A549 (cell line): ENCODE results near the gene C1orf115. TPM values are rescaled to one million over a fixed set of nuclear protein-coding genes. Genes with fewer than 3 reads are reported as not detected.

Source experiments
- ATAC-seq, 2 experiments: fragments of 200-7000 bp in 1 of 2; fragments of >200 bp in 1 of 2; cut with Nextera tagmentation in 1 of 2; cut with Tn5 transposase in 1 of 2; 3 replicates each; pipeline versions ENCODE4 v1.8.0 to v1.9.1; 2018 to 2020; ENCODE audit warnings: mild to moderate bottlenecking in 1 of 2, moderate library complexity in 1 of 2
- CTCF ChIA-PET: fragments of 300-600 bp; sonication (Branson Sonifier 250); formaldehyde crosslinking; extraction: SDS; loops from one replicate; lab custom pipeline; 2021; ENCODE audit warnings: antibody characterized with exemption, inconsistent platforms; lab: Yijun Ruan, JAX
- POLR2A ChIA-PET: fragments of 350-600 bp; formaldehyde crosslinking; extraction: SDS; loops from one replicate; lab custom pipeline; 2021; ENCODE audit warnings: antibody characterized with exemption, inconsistent platforms; lab: Yijun Ruan, JAX
- DNase-seq, 2 experiments: peaks; one replicate each; pipeline versions ENCODE4 v3.0.0 to v3.0.0-alpha.2; 2011 to 2016; ENCODE audit warnings: low read depth in 1 of 2, low spot score in 1 of 2
- FAIRE-seq: peaks from 2 replicates; lab custom pipeline; 2011; peaks lifted over from hg19 to GRCh38; lab: Jason Lieb, UNC
- H3K27ac ChIP-seq, 2 experiments: fragments of >200 bp; sonication (Bioruptor Twin); formaldehyde crosslinking; 3 replicates each; pipeline ENCODE4 v1.5.1; 2016 to 2017
- H3K4me1 ChIP-seq: fragments of >200 bp; sonication (Bioruptor Twin); formaldehyde crosslinking; 3 replicates; pipeline ENCODE4 v1.6.1; 2016
- H3K4me2 ChIP-seq: fragments of >200 bp; sonication (Bioruptor Twin); formaldehyde crosslinking; 3 replicates; pipeline ENCODE4 v1.6.1; 2016
- H3K4me3 ChIP-seq: fragments of >200 bp; sonication (Bioruptor Twin); formaldehyde crosslinking; 3 replicates; pipeline ENCODE4 v1.5.1; 2016
- H3K9me3 ChIP-seq: fragments of >200 bp; sonication (Bioruptor Twin); formaldehyde crosslinking; 3 replicates; pipeline ENCODE4 v1.6.1; 2016
- BCL3 ChIP-seq: fragments of >200 bp; sonication (Bioruptor Twin); formaldehyde crosslinking; IDR thresholded peaks from 3 replicates; pipeline ENCODE4 v1.6.1; 2016
- CBX2 ChIP-seq: fragments of 200-600 bp; sonication (generic); IDR thresholded peaks from 2 replicates; pipeline ENCODE4 v1.6.1; 2016; ENCODE audit warnings: low read depth, mild to moderate bottlenecking, borderline replicate concordance
- ELK1 ChIP-seq: fragments of 150-350 bp; IDR thresholded peaks from 2 replicates; pipeline ENCODE4 v1.6.1; 2014; ENCODE audit warnings: low read depth, mild to moderate bottlenecking, low read length
- FOXS1 ChIP-seq: fragments of 250-450 bp; sonication (Bioruptor Pico); IDR thresholded peaks from 2 replicates; pipeline ENCODE4 v1.5.0; 2020; ENCODE audit warnings: mild to moderate bottlenecking, moderate library complexity
- HDAC2 ChIP-seq: fragments of 200-600 bp; sonication (generic); IDR thresholded peaks from 2 replicates; pipeline ENCODE4 v1.6.1; 2016
- HES2 ChIP-seq: fragments of >200 bp; sonication (Bioruptor Twin); formaldehyde crosslinking; IDR thresholded peaks from 2 replicates; pipeline ENCODE4 v1.6.1; 2016
- HEYL ChIP-seq: fragments of 250-450 bp; sonication (Bioruptor Pico); IDR thresholded peaks from 2 replicates; pipeline ENCODE4 v1.8.0; 2021; ENCODE audit warnings: mild to moderate bottlenecking, moderate library complexity
- HOXA7 ChIP-seq: fragments of 250-450 bp; sonication (Bioruptor Pico); IDR thresholded peaks from 2 replicates; pipeline ENCODE4 v1.5.0; 2020; ENCODE audit warnings: mild to moderate bottlenecking, moderate library complexity
- HOXB13 ChIP-seq: fragments of 250-450 bp; sonication (Bioruptor Pico); IDR thresholded peaks from 2 replicates; pipeline ENCODE4 v1.5.0; 2020; ENCODE audit warnings: low read depth, mild to moderate bottlenecking, moderate library complexity
- KDM5A ChIP-seq: fragments of 200-600 bp; sonication (generic); IDR thresholded peaks from 2 replicates; pipeline ENCODE4 v1.6.1; 2016; ENCODE audit warnings: antibody characterized with exemption, mild to moderate bottlenecking
- NR3C1 ChIP-seq: fragments of >200 bp; sonication (Bioruptor Twin); formaldehyde crosslinking; IDR thresholded peaks from 3 replicates; pipeline ENCODE4 v1.6.1; 2017
- POLR2AphosphoS2 ChIP-seq: conservative IDR thresholded peaks from 2 replicates; pipeline ENCODE4 v1.6.1; 2012; ENCODE audit warnings: low read length, improper control_type of control experiment, inconsistent platforms
- RAD21 ChIP-seq, 2 experiments: fragments of >200 bp in 1 of 2; sonication (Bioruptor Twin) in 1 of 2; formaldehyde crosslinking in 1 of 2; IDR thresholded peaks in 1 of 2; conservative IDR thresholded peaks in 1 of 2; 2 replicates in 1 of 2; 3 replicates in 1 of 2; pipeline ENCODE4 v1.6.1; 2012 to 2018; ENCODE audit warnings: inconsistent platforms in 1 of 2
- RARB ChIP-seq: fragments of 250-450 bp; sonication (Bioruptor Pico); IDR thresholded peaks from 2 replicates; pipeline ENCODE4 v1.8.0; 2021; ENCODE audit warnings: mild to moderate bottlenecking, moderate library complexity
- REST ChIP-seq: fragments of 200-600 bp; sonication (generic); IDR thresholded peaks from 2 replicates; pipeline ENCODE4 v1.6.1; 2016; ENCODE audit warnings: antibody characterized with exemption, mild to moderate bottlenecking, moderate library complexity
- SREBF2 ChIP-seq: fragments of 450-650 bp; IDR thresholded peaks from 2 replicates; pipeline ENCODE4 v1.6.1; 2014; ENCODE audit warnings: mild to moderate bottlenecking, moderate library complexity
- ZFP36 ChIP-seq: fragments of 450-650 bp; IDR thresholded peaks from 2 replicates; pipeline ENCODE4 v1.6.1; 2014; ENCODE audit warnings: borderline replicate concordance; ENCODE audit not compliant: partially characterized antibody
- WGBS: methylation state at CpG from one replicate; pipeline ENCODE4 v1.1.6; 2017; ENCODE audit errors: missing lambda C conversion rate; 5-methylcytosine and 5-hydroxymethylcytosine counted together
- polyA plus RNA-seq, 4 experiments: library from polyadenylated mRNA; depleted of rRNA in 3 of 4; stranded (reverse); fragments of >200 nt; fragmentation: RNase III in 1 of 4; extraction: RNeasy Plus Mini Kit Qiagen cat#74134 plus additional on column Dnase treatment in 1 of 4; gene quantifications; 2 replicates in 3 of 4; 3 replicates in 1 of 4; pipeline ENCODE4 v1.2.3, GENCODE V29; 2011 to 2017

The C1orf115 gene
- polyA plus RNA-seq, 2 of the 4 experiments (the other 2 are of a cell fraction): 6.4 to 7.5 TPM

GRCh38 chr1:220695426-220695825 lies 5.3 kb downstream of the C1orf115 start (continued):
- TF ChIP-seq HDAC2 (no peak), ZFP36 (no peak)

- Histone ChIP-seq H3K4me3 (no peak overlapping the region), H3K4me2 (no peak overlapping the region), H3K4me1 (peaks cover 9% of the 10 kb centered on the region)
- CTCF ChIA-PET: interaction anchor here (1.4 kb wide), 1 partner anchor 37 kb away, joined by 5 read pairs; no protein-coding TSS in a partner anchor
- TF ChIP-seq HDAC2 (no peak), NR3C1 (no peak), REST (no peak), CBX2 (no peak), RARB (CRISPR knock-in tag) (no peak)
- TF ChIP-seq, all 56 proteins: peak for 0
- FAIRE-seq (no peak), ATAC-seq (no peak), DNase-seq (no peak)
- no peak overlapping the region for H3K27ac ChIP-seq
- no peaks in the 10 kb centered on the region for H3K9me3 ChIP-seq
- WGBS: 95% methylated on average over 16 of the region's 16 CpGs
- POLR2A ChIA-PET: no interaction called here
These were observed 6.2 kb downstream of the C1orf115 start for GRCh38 chr1:220696226-220696862.

- no peak overlapping the region for H3K27ac ChIP-seq
- ChIA-PET POLR2A (no interaction called here), CTCF (interaction anchor here (1.4 kb wide), 1 partner anchor 37 kb away, joined by 5 read pairs; no protein-coding TSS in a partner anchor)
- TF ChIP-seq POLR2AphosphoS2 (no peak), HOXB13 (CRISPR knock-in tag) (no peak), HEYL (CRISPR knock-in tag) (no peak), ELK1 (no peak), SREBF2 (no peak), FOXS1 (CRISPR knock-in tag) (no peak), HES2 (no peak), HDAC2 (no peak), RAD21 (conservative IDR thresholded peaks at IDR 0.05 in 1 of 2, IDR thresholded peaks at IDR 0.05 in 1 of 2) (no peak), HOXA7 (CRISPR knock-in tag) (no peak), KDM5A (no peak), BCL3 (no peak)
- FAIRE-seq: no peak
- H3K4me1 ChIP-seq: peaks cover 9% of the 10 kb centered on the region
- DNase-seq: no peak
- 75% methylated on average over 9 of the region's 9 CpGs for WGBS
- no peak overlapping the region for H3K4me3 ChIP-seq
- no peak for ATAC-seq
- H3K9me3 ChIP-seq: no peaks in the 10 kb centered on the region
- no peak overlapping the region for H3K4me2 ChIP-seq
These were observed 6.7 kb downstream of the C1orf115 start for GRCh38 chr1:220696863-220697231.
